ENCODE measurements around the gene ACTN1.
A peak's percentile ranks its signal among the peaks of the same experiment; 100 is the strongest.

The ACTN1 gene

DNA sequence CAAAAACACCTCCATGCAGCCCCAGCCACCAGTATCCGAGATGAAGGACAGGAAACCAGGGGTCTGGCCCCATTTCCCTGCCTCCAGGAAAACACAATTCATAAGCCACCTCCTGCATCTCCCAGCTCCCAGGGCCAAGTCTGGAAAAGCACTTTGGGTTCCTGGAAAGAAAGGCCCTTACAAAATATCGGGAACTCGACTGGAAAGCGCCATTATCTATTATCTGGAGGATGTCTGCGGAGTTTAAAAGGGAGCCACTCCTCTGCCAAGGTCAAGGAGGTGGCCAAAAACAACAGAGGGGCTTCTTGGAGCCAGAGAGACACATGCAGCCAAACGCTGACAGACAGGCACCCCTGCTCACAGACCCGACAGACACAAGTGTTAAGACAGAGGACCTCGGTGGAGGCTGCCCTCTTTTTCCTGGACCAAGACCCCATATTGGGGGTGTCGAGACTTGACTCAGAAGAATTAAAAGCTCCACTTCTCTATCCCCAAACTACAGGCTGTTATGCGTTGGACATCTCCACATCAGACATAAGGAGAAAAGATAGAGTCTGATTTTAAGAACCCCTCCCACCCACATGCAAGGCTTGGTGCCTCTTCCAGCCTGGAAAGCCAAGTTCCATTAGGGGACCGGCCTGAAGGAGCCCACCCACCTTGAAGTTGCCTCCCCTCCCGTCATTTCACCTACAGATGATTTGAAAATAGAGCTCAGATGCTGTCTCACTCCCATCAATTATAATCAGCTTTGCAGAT, 9.6 kb downstream of the ACTN1 start:
- DNase-seq (ENCODE audit: low read depth) = no peak

DNA sequence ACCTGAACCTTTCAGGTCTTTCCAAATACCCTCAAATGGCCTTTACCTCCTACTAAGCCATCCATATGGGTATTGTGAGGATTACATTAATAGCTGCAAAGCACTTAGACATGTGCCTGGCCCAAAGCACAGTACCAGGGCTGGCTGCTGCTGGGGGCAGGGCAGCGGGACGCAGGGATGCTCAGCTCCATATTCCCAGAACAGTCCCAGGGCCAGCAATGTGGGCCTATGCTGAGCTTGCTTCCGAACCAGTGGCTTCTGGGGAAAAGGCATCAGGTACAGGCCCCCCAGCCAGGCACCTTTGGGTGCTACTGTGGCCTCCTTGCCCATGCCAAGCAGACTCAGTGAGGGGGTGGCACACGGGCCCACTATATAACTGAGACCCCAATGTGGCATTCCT, 10.4 kb downstream of the ACTN1 start:
- DNase-seq (ENCODE audit: low read depth) = no peak

DNA sequence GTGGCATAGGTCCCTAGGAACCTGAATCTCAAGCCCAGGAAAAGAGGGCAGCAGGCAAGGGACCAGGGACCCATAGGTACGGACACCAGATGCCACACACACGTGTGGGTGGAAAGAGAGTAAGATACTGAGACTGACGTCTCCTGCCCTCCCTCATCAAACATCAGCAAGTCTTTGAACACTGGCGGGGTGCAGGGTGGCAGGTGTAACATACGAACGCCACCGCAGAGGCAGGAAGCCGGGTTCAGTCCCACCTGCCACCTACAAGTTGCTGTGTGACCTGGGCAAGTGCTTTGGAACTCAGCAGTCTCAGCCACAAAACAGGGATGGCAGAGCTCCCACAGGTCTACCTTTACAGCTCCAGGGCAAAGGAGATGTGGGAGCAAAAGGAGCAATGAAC, 11.1 kb downstream of the ACTN1 start:
- peak; percentile 64 for DNase-seq (ENCODE audit: low read depth)

DNA sequence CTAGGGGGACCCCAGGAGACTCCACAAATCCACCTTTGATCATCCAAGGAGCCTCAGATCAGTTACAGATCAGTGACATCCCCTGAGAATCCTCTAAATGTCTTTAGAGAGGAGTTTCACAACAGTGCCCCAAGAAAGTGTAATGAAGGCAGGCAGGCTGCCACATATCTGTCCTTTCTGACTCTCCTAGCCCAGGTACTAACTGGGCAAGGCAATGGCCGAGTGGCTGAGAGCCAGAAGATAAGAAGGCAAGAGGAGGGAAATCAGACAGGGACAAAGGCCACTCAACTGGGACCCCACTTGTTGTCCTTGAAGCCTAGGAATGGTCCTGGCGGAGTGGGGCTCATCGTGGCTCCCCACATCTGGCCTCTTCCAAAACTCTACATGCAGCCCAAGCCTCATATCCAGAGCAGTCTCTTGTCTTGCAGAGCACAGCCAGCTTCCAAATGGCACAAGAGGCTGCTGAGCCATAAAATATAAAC, 11.6 kb downstream of the ACTN1 start:
- DNase-seq (ENCODE audit: low read depth) = no peak

DNA sequence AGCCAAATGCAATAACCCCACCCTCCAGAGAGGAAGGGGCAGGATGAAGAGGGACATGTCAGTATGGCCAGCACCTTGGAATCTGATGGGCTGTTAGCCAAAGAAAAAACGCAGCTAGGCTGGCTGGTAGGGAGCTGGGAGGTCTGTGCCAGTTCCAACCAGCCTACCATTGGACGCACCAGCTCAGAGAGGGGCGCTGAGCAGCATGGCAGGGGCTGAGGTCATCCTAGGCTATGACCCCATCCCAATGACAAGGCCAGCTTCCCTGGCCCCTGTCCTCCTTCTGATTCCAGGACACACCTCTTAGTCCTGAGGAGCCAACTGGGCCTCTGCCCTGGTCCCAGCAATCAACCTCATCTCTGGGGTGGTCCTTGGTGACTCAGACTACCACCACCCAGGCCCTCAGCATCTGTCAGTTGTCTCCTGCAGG, 12.2 kb downstream of the ACTN1 start:
- DNase-seq (ENCODE audit: low read depth) = no peak

DNA sequence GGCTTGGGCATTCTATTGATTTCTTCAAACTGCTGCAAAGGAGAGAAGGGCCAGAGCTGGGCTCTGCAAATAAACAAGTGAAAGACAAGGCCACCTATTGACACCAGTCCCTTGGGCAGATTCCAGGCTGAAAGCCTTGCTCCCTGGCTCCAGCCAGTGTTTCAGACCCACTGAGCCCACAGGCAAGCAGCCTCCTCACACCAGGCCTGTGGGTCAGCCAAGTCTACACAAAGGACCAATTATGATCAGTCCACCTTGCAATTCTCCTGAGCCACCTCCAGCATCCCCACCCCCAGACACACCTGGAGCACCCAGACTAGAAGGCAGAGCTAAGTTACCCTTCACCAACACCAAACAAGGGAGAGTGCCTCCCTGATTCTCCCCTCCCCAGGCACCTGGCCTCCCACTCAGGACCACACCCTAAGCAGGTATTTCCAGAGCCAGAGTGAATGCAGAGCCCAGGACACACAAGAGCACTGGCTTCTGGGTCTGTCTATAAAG, 13.8 kb downstream of the ACTN1 start:
- DNase-seq (ENCODE audit: low read depth) = no peak

DNA sequence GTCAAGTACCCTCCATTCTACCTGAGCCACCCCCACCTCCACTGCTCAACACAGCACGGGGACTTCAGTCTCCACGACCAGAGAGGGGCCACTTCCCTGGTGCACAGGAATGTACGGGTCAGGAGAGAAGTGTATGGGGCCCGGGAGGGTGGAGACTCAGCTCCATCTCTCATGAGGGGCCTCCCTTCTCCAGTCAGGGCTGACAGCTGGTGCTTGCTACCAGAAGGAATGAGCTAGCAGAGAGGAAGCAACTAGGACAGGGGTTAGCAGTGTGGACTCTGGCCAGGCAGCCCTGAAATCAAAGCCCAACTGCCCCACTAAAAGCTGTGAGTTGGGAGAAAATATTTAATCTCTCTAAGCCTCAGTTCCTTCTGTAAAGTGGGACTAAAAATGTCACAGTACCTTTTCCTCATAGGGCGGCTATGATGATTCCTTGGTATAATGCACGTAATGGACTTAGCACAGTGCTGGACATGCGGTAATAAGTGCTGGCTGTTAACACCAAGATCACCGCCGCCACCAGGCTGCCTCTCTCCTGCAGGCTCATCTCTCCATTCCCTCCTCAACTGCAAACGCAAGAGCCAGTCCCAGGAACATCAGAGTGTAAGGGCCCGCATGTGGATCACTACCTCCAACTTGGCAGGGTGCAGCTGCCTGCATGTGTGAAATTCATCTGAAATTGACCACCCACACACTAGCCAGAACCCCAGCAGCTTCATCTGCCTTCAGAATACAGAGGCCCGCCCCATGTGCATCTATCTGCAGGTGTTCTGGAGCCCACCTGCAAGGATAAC, 14.6 kb downstream of the ACTN1 start:
- no peak for DNase-seq (ENCODE audit: low read depth)

DNA sequence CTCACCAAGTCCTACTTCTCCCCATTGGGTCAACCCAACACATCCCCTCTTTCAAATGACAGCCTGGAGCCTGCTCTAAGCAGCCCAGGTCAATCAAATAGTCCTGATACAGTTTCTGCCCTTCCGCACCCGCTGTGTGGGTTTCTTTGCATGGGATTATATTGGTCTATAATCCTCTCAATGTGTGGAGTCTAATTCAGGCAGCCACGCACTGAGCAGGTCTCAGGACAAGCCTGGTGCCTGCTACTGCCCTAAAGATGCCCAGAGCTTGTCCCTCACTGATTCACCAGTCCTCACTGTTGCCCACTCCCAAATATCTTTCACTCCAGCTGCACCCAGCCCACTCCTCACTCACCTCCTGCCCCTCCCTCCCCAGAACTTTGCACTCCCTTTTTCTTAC, 16.4 kb downstream of the ACTN1 start:
- DNase-seq (ENCODE audit: low read depth) = no peak

DNA sequence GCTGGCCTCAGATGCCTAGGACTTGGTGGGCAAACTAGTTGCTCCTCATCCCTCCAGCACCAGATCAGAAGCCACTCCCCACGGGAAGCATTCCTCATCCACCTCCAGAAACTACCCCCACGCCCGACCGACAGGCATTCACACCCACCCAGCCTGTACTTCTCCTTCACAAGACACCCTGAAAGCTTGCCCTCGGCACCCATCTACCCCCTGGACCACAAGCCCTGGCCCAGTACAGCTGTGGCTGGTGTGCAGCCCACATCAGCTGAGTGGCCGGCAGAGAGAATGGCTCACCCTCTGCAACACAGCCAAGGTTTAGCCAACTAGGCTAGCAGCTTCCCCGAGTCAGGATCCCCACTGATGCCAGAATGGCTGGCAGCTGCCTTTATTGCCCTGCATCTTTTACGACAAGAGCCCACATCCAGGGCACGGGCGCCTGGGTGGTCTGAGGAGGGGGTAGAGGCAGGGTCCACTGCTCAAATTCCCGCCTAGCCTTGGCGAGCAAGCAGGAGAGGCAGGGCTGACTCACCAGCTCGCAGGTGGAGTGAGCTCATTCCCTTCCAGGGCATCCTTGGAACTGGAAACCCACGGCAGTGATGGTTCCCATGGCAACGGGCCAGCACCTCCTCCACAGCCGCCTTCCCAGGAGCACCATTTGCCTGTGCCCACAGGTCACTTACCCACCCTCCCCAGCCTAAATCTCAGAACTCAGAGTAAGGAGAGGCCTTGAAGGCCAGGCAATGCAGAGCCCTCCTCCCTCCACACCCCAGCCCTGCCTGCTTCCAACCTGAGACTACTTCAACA, 17.1 kb downstream of the ACTN1 start:
- DNase-seq (ENCODE audit: low read depth) = no peak

DNA sequence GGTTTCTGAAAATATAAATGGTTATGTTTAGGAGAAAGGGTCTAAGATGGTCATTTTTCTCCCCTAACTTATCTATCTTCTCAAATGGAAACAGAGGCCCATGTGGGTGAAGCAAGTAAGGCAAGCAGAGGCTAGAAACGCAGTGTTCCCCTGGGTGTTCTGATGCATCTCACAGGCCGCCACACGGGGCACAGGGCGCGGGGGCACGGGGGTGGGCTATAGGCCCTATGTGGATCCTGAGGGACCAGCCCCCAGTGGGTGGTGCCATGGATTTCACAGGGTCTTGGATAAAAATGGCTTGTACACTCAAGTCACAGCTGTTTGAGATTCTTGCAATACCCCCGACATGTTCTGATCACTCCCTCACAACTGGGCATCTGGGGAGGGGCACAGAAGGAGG, 17.7 kb downstream of the ACTN1 start:
- no peak for DNase-seq (ENCODE audit: low read depth)

DNA sequence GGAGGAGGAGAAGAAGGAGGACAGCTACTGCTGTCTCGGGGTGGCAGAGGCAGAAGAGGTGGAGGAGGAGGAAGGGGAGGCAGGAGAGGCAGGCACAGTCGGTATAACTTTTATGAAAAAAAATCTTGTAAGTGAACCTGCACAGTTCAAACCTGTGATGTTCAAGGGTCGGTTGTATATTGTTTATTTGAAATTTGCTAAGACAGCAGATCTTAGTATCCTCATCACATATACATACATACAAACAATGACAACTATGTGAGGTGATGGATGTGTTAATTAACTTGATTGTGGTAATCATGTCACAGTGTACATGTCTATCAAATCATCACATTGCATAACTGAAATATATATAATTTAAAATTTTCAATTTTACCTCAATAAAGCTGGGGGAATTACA, 19.0 kb downstream of the ACTN1 start:
- no peak for DNase-seq (ENCODE audit: low read depth)

DNA sequence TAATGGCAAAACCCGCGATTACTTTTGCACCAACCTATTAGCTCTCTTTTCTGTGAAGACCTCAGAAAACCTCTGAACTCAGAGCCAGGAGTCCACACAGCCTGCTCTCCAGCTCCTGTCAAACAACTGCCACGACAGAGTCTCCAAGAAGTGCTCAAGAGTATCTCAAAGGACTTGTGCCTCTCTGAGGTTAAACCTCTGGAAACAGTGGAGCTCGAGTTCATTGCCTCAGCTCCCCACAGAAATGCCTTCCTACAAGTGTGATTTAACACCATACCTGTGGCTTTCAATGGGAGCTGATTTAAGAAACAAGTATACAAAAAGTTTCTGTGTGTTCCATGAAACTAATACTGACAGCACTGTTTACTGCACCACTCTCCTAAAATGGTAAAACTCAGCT, 20.1 kb downstream of the ACTN1 start:
- no peak for DNase-seq (ENCODE audit: low read depth)

DNA sequence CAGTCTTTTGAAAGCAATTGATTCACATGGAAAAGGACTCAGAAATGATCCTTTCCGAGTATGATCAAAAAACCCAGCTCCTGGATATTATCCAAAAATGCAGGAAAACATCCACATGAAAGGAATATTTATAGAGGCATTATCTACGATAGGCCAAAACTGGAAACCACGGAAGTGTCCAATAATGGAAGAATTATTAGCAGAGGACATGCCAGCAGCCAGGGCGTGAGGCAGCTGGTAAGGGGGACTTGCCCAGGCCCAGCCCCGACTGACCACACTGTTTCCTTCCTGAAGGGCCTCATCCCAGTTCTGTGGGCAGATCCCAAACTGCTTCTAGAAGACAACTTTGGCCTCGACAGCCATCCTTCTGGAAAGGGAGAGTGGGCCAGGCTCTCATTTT, 20.5 kb downstream of the ACTN1 start:
- DNase-seq (ENCODE audit: low read depth) = no peak

DNA sequence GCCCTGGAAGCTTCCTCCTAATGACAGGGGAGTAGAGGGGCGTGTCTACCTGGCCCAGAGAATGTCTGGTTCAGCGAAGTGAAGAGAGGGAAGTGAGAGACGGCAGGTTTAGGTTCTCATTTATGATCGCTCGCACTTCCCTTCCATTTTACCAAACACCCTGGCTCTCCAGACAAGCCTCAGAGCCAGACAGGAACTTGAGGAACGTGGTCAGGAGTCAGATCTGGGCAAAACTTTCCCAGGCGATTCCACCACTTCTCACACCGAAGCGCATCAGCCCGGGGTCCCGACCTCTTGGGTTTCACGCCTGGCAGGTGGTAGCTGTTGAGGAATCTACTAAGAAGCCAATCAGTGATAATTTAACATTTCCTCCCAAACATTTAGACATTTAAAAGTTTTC, 21.3 kb downstream of the ACTN1 start:
- no peak for DNase-seq (ENCODE audit: low read depth)

DNA sequence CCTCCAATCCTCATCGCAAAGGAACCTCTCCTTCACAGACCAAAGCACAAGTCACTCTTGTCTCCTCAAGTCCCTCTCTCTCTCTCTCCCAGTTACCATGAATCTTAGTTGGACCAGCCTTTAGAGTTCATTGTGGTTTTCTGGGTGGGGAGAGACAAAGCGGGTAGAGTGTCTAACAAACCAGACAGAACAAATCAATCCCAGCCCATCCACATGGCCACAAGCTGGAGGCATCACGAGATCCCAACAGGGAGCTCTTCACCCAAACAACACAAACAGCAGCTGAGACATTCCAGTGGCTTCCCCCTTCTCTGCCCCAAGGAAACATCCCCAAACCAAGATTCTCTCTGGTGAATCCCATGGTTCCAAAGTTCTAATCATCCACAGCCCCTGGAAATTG, 22.4 kb downstream of the ACTN1 start:
- DNase-seq (ENCODE audit: low read depth) = no peak

DNA sequence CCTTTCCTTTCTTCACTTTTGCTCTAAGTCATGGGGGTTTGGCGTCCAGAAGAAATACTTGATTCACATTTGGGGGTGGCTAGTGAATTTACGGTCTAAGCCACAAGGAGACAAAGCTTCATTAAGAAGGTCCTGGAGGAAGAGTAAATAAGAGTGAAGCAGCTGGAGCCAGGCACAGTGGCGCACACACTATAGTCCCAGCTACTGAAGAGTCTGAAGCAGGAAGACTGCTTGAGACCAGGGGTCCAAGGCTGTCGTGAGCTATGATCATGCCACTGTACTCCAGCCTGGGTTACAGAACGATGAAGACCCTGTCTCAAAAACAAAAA, 23.3 kb downstream of the ACTN1 start:
- no peak for DNase-seq (ENCODE audit: low read depth)

DNA sequence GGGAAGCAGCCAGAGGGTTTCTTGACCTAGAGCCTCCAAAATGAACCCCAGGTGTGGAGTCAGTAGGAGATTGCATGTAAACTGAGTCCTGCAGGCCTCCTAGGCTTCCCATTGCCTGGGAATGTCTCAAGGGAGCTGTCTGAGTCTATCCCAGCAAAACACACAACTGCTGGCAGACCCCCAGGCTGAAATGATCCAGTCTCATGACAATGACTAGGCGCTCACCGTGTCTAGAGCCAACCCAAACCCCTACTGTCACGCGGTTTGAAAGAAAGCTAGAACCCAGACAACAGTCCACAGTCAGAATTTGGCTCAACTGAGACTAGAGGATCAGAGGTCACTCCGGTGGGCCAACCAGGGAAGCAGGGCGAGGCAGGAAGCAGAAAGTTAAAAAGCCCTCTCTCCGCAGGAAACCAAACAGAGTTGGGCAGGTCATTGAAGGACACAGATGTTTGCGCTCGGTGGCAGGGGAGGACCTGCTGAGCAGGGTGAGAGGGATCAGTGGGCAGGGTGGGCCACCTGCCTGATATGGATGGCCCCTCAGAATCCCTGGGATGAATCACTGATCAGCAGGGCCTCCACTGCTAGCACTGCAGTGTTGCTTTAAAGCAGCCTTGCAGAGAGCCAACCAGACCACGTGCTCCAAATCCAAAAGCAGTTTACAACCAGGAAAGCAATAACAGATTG, 23.8 kb downstream of the ACTN1 start:
- DNase-seq (ENCODE audit: low read depth) = no peak

DNA sequence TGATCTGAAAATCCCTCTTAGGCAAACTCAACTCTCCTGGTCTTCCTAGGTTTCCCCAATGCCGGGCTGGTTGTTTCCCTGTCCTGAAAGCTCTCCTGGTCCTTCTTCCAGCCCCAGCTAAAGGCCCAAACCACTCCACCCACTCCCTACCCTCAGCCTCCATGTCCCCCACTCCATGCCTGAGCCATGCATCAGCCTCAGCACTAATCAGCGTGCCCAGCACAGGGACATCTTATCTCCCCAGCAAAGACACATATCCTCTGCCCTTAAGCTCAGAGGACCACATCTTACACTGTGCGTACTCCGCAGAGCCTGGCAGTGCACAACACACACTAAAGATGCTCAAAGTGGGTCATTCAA, 25.9 kb downstream of the ACTN1 start:
- DNase-seq (ENCODE audit: low read depth) = no peak

DNA sequence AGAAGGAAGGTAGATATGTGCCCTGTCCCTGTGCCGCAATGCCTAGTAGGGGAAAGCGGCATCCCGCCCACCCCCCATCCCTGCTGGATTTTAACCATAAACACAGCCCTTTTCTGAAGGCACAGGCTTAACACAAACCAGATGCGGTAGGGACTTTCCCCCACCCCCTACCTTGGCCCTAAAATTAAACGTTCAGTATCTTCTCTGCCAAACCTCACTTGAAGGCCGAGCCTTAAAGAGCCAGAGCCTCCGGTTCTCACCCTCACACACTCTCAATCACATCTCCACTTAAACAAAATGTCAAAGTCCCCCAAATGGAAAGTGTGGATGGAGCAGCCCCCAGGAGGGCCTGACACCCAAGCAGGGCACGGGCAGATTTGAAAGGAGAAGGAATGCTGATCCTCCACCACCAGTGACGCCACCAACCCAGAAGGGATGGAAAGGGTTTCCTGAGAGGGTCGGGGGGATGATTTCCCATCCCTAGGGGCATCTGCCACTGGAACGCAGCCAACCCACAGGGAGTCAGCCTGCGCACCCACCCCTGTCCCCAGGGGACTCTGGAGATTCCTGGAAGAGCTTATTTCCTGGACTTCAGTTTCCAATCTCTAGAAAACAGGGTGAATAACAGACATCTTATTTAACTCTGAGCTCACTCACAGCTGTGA, 26.4 kb downstream of the ACTN1 start:
- no peak for DNase-seq (ENCODE audit: low read depth)

DNA sequence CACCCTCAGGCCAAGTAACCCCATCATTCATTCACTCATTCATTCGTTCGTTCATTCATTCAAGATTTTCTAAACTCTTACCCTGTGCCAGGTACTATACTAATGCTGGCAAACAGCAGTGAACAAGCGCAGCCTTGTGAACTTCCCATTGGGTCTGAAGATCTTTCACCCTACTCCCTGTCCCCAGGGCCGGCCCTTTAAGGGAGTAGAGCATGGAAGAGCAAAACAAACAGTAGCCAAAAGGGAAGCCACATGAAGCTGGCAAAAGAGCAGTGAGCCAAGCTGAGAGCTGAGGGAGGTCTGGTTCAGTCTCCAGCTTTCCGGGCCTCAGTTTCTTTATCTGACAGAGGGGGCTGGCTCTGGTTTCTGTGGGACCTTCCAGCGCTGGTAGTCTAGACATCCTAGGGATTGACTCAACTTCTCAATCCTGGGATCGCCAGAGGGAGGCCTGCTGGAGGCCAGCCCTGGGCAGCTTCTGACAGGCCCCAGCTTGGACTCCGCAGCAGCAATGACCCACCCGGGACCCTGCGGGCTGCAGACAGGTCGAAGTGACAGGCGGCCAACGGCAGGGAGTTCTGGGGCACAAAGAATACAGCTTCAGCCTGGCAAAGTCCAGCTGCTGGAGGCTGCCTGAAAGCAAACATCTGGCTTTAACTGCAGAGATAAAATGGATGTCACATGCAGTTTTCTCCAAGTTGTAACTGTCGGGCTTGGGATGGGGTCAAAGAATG, 27.1 kb downstream of the ACTN1 start:
- DNase-seq (ENCODE audit: low read depth) = no peak

Data from activated T-helper 1 cell treated with Interleukin-2 at 50 U/mL for 16 hours (primary cell).